ENCODE results near the gene DISC1. TPM values are rescaled to one million over a fixed set of nuclear protein-coding genes. Genes with fewer than 3 reads are reported as not detected.

DISC1 gene
- polyA plus RNA-seq, 1 donor from 2014 or later: 0.84 TPM

DNA sequence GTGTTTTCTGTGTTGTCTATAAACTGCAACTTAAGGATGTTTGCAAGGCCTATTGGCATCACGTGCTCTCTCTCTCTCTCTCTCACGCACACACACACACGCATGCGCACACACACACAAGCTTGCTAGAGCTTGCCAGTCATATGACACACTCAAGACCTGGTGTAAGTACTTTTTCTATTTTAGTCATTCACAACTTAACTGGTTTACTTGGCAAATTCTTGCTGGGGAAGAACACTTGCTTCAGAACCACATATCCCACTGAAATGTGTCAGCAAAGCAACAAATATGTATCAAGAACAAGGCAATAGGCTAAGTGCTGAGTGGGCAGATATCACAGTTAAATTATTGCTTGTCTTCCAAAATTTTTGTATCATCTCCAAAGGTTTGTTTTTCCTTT lies 107.8 kb downstream of the DISC1 start:
- Histone ChIP-seq H3F3A (ENCODE audit: insufficient read depth, low read length, poor library complexity, severe bottlenecking) (no peaks in the 10 kb centered on the region), H3K79me2 (replicated peaks; ENCODE audit: insufficient read depth, low read length) (no peaks in the 10 kb centered on the region)
- TF ChIP-seq POLR2AphosphoS5 (IDR thresholded peaks at IDR 0.05) (no peak), EZH2 (IDR thresholded peaks at IDR 0.05; ENCODE audit: borderline replicate concordance, insufficient read depth, low read length, poor library complexity, severe bottlenecking) (no peak), RAD21 (conservative IDR thresholded peaks at IDR 0.05) (no peak), SMC3 (conservative IDR thresholded peaks at IDR 0.05; ENCODE audit: poor library complexity) (no peak), EP300 (conservative IDR thresholded peaks at IDR 0.05; ENCODE audit: poor library complexity, severe bottlenecking) (no peak), TAF1 (IDR thresholded peaks at IDR 0.05; ENCODE audit: low read depth) (no peak), MXI1 (conservative IDR thresholded peaks at IDR 0.05; ENCODE audit: poor library complexity, severe bottlenecking) (no peak)
- TF ChIP-seq, protein P1, sequence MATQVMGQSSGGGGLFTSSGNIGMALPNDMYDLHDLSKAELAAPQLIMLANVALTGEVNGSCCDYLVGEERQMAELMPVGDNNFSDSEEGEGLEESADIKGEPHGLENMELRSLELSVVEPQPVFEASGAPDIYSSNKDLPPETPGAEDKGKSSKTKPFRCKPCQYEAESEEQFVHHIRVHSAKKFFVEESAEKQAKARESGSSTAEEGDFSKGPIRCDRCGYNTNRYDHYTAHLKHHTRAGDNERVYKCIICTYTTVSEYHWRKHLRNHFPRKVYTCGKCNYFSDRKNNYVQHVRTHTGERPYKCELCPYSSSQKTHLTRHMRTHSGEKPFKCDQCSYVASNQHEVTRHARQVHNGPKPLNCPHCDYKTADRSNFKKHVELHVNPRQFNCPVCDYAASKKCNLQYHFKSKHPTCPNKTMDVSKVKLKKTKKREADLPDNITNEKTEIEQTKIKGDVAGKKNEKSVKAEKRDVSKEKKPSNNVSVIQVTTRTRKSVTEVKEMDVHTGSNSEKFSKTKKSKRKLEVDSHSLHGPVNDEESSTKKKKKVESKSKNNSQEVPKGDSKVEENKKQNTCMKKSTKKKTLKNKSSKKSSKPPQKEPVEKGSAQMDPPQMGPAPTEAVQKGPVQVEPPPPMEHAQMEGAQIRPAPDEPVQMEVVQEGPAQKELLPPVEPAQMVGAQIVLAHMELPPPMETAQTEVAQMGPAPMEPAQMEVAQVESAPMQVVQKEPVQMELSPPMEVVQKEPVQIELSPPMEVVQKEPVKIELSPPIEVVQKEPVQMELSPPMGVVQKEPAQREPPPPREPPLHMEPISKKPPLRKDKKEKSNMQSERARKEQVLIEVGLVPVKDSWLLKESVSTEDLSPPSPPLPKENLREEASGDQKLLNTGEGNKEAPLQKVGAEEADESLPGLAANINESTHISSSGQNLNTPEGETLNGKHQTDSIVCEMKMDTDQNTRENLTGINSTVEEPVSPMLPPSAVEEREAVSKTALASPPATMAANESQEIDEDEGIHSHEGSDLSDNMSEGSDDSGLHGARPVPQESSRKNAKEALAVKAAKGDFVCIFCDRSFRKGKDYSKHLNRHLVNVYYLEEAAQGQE (IDR thresholded peaks at IDR 0.05; ENCODE audit: borderline replicate concordance): no peak
- TF ChIP-seq, protein P2, sequence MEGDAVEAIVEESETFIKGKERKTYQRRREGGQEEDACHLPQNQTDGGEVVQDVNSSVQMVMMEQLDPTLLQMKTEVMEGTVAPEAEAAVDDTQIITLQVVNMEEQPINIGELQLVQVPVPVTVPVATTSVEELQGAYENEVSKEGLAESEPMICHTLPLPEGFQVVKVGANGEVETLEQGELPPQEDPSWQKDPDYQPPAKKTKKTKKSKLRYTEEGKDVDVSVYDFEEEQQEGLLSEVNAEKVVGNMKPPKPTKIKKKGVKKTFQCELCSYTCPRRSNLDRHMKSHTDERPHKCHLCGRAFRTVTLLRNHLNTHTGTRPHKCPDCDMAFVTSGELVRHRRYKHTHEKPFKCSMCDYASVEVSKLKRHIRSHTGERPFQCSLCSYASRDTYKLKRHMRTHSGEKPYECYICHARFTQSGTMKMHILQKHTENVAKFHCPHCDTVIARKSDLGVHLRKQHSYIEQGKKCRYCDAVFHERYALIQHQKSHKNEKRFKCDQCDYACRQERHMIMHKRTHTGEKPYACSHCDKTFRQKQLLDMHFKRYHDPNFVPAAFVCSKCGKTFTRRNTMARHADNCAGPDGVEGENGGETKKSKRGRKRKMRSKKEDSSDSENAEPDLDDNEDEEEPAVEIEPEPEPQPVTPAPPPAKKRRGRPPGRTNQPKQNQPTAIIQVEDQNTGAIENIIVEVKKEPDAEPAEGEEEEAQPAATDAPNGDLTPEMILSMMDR (IDR thresholded peaks at IDR 0.05; ENCODE audit: poor library complexity, severe bottlenecking): no peak

DNA sequence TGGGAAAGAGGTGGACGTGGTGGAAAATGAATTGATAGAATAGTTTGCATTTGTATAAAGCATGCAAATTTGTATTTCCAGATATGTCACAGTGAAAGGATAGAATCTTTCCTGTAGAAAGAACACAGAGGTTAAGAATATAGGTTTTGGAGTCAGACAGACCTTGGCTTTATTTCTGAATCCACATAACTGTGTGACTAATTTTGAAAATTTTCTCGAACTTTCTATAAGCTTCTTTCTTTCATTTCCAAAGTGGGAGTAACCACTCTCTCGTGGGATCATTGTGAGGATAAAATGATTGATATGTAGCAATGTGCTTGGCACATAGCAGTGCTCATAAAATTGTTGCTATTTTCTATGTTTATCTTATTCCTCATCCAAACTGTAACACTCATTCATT lies 108.8 kb downstream of the DISC1 start:
- Histone ChIP-seq H3K36me3 (ENCODE audit: insufficient read depth, low read length) (no peaks in the 10 kb centered on the region), H3K27ac (ENCODE audit: low read length) (no peak overlapping the region), H3F3A (ENCODE audit: insufficient read depth, low read length, poor library complexity, severe bottlenecking) (no peaks in the 10 kb centered on the region), H3K9ac (ENCODE audit: low read length) (no peak overlapping the region), H3K79me2 (replicated peaks; ENCODE audit: insufficient read depth, low read length) (no peaks in the 10 kb centered on the region), H3K9me2 (ENCODE audit: insufficient read depth, low read length) (no peaks in the 10 kb centered on the region), H4K20me1 (ENCODE audit: insufficient read depth) (no peaks in the 10 kb centered on the region), H3K4me2 (ENCODE audit: low read length) (no peak overlapping the region), H3K27me3 (ENCODE audit: insufficient read depth, low read depth, low read length) (no peaks in the 10 kb centered on the region), H3K4me3 (ENCODE audit: low read length) (no peak overlapping the region), H2AFZ (ENCODE audit: low read depth, low read length) (no peak overlapping the region), H3K9me3 (ENCODE audit: low read length) (no peaks in the 10 kb centered on the region)
- TF ChIP-seq POLR2AphosphoS5 (IDR thresholded peaks at IDR 0.05): no peak

More for the DNA sequence above, 107.8 kb downstream of the DISC1 start:
- no peaks in the 10 kb centered on the region for H3K36me3 ChIP-seq (ENCODE audit: insufficient read depth, low read length)
- H3K9me3 ChIP-seq (ENCODE audit: low read length): no peaks in the 10 kb centered on the region
- H3K9ac ChIP-seq (ENCODE audit: low read length): no peak overlapping the region
- H3K27ac ChIP-seq (ENCODE audit: low read length): no peak overlapping the region
- no peak overlapping the region for H3K4me2 ChIP-seq (ENCODE audit: low read length)
- H3K9me2 ChIP-seq (ENCODE audit: insufficient read depth, low read length): no peaks in the 10 kb centered on the region
- no peak overlapping the region for H2AFZ ChIP-seq (ENCODE audit: low read depth, low read length)
- H3K27me3 ChIP-seq (ENCODE audit: insufficient read depth, low read depth, low read length): no peaks in the 10 kb centered on the region
- no peak overlapping the region for H3K4me3 ChIP-seq (ENCODE audit: low read length)
- H4K20me1 ChIP-seq (ENCODE audit: insufficient read depth): no peaks in the 10 kb centered on the region

DNA sequence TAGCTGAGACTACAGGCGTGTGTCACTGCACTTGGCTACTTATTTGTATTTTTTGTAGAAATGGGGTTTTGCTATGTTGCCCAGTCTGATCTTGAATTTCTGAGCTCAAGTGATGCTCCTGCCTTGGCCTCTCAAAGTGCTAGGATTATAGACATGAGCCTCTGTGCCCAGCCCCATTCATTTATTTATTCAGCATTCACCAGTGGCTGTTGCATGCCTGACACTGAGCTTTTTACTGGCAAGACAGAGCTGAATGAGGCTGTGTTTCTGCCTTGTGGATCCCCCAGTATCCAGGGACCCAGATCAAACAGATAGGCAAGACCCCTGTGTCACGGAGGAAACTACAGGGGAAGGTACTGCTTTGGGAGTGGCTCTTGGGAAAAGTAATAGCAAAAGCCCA lies 109.4 kb downstream of the DISC1 start:
- Histone ChIP-seq H3K9me2 (ENCODE audit: insufficient read depth, low read length) (no peaks in the 10 kb centered on the region), H3K9me3 (ENCODE audit: low read length) (no peaks in the 10 kb centered on the region), H3K9ac (ENCODE audit: low read length) (no peak overlapping the region), H3K36me3 (ENCODE audit: insufficient read depth, low read length) (no peaks in the 10 kb centered on the region), H4K20me1 (ENCODE audit: insufficient read depth) (no peaks in the 10 kb centered on the region), H3K4me2 (ENCODE audit: low read length) (no peak overlapping the region), H2AFZ (ENCODE audit: low read depth, low read length) (no peak overlapping the region), H3K4me3 (ENCODE audit: low read length) (no peak overlapping the region), H3K79me2 (replicated peaks; ENCODE audit: insufficient read depth, low read length) (no peaks in the 10 kb centered on the region), H3K27ac (ENCODE audit: low read length) (no peak overlapping the region), H3F3A (ENCODE audit: insufficient read depth, low read length, poor library complexity, severe bottlenecking) (no peaks in the 10 kb centered on the region), H3K27me3 (ENCODE audit: insufficient read depth, low read depth, low read length) (no peaks in the 10 kb centered on the region)
- TF ChIP-seq EZH2 (IDR thresholded peaks at IDR 0.05; ENCODE audit: borderline replicate concordance, insufficient read depth, low read length, poor library complexity, severe bottlenecking): no peak

Measured in neural cell (in vitro differentiated cells).